RWPE2 (cell line): ENCODE measurements around the gene EXD3.
A peak's percentile ranks its signal among the peaks of the same experiment; 100 is the strongest.

ENCODE experiments used
- ATAC-seq: fragments of 200-7000 bp; cut with Tn5 transposase; 3 replicates; pipeline ENCODE4 v1.9.1; 2021; ENCODE audit warnings: low read depth
- DNase-seq: peaks from one replicate; pipeline ENCODE4 v3.0.0-alpha.2; 2020; ENCODE audit warnings: low spot score
- H3K27ac ChIP-seq: fragments of 450-650 bp; 2 replicates; pipeline ENCODE4 v1.5.1; 2017; ENCODE audit warnings: mild to moderate bottlenecking; ENCODE audit not compliant: poor library complexity, severe bottlenecking
- H3K27me3 ChIP-seq: fragments of 250-450 bp; sonication (Bioruptor Pico); 2 replicates; pipeline ENCODE4 v1.5.1; 2021; ENCODE audit warnings: mild to moderate bottlenecking, moderate library complexity; ENCODE audit not compliant: insufficient read depth, poor library complexity, severe bottlenecking
- H3K36me3 ChIP-seq: fragments of 250-450 bp; sonication (Bioruptor Pico); 2 replicates; pipeline ENCODE4 v1.5.1; 2020; ENCODE audit warnings: low read depth, mild to moderate bottlenecking, moderate library complexity
- H3K4me1 ChIP-seq: fragments of 250-450 bp; sonication (Bioruptor Pico); 2 replicates; pipeline ENCODE4 v1.5.1; 2021; ENCODE audit warnings: mild to moderate bottlenecking, moderate library complexity; ENCODE audit not compliant: insufficient read depth, poor library complexity, severe bottlenecking
- H3K4me3 ChIP-seq: fragments of 250-450 bp; sonication (Bioruptor Pico); 2 replicates; pipeline ENCODE4 v1.5.1; 2021; ENCODE audit warnings: mild to moderate bottlenecking, moderate library complexity; ENCODE audit not compliant: severe bottlenecking
- H3K9me3 ChIP-seq: fragments of 250-450 bp; sonication (Bioruptor Pico); 2 replicates; pipeline ENCODE4 v1.5.1; 2021; ENCODE audit warnings: mild to moderate bottlenecking, moderate library complexity; ENCODE audit not compliant: severe bottlenecking
- TF ChIP-seq, protein P1 (sequence below): fragments of 450-650 bp; IDR thresholded peaks from one replicate; pipeline ENCODE4 v1.5.1; 2017; ENCODE audit warnings: mild to moderate bottlenecking, moderate library complexity; ENCODE audit not compliant: poor library complexity, severe bottlenecking

The EXD3 gene

DNA sequence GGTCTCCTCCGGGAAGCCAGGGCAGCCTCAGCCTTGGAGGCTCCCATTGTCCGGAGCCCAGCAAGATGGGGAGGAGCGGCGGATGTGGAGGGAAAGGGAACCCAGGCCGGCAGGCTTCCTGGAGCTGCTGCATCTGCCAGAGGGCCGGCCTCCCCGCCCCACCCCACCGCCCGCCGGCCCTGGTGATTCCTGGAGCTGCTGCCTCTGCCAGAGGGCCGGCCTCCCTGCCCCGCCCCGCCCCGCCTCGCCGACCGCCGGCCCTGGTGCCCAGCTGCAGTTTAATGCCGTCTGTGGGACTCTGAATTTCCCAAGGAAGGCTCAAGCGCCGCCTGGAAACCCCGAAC lies 31.6 kb downstream of the EXD3 start:
- Histone ChIP-seq H3K27ac (no peak overlapping the region), H3K27me3 (no peaks in the 10 kb centered on the region), H3K4me3 (no peak overlapping the region), H3K36me3 (no peaks in the 10 kb centered on the region), H3K9me3 (no peaks in the 10 kb centered on the region), H3K4me1 (no peaks in the 10 kb centered on the region)
- ATAC-seq (no peak), DNase-seq (no peak)
- TF ChIP-seq, protein P1, sequence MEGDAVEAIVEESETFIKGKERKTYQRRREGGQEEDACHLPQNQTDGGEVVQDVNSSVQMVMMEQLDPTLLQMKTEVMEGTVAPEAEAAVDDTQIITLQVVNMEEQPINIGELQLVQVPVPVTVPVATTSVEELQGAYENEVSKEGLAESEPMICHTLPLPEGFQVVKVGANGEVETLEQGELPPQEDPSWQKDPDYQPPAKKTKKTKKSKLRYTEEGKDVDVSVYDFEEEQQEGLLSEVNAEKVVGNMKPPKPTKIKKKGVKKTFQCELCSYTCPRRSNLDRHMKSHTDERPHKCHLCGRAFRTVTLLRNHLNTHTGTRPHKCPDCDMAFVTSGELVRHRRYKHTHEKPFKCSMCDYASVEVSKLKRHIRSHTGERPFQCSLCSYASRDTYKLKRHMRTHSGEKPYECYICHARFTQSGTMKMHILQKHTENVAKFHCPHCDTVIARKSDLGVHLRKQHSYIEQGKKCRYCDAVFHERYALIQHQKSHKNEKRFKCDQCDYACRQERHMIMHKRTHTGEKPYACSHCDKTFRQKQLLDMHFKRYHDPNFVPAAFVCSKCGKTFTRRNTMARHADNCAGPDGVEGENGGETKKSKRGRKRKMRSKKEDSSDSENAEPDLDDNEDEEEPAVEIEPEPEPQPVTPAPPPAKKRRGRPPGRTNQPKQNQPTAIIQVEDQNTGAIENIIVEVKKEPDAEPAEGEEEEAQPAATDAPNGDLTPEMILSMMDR = no peak

DNA sequence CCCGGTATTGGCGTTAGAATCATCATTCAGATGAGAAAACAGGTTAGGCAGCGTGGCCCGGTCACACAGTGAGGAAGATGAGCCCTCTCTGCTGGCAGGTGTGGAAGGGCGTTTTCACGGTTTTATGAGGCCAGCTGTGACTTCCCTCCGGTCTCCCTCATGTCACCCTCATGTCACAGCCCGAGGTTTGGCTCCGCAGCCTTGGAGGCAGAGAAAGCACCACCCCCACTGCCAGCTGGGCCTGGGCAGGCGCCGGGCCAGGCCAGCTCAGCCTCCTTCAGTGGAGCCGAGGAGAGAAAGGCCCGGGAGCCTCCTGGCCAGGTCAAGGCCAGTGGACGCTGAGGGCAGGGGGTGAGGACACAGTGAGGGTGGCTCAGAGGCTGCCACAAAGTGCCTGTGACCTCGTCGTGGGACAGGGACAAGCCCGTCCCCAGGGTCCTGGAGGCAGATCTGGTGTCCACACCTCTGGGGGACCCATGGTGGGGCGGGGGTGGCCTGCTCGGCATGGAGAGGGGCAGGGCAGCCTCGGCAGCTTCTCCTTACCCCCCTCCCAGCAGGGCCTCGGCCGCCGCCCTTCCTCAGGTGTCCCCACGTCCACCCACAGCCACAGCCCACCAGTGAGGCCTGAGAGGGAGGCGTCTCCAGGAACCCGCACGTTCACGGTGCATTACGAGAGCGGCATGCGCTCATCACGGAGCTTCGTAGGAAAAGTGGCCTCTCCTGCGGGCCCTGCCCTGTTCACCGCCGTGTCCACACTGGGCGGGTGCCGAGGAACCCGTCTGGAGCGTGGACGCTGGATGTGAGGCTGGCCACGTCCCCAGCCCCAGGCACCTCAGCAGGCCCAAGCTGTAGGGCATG lies 32.2 kb downstream of the EXD3 start:
- Histone ChIP-seq H3K27ac (no peak overlapping the region), H3K4me3 (no peak overlapping the region), H3K4me1 (no peaks in the 10 kb centered on the region), H3K9me3 (no peaks in the 10 kb centered on the region), H3K36me3 (no peaks in the 10 kb centered on the region), H3K27me3 (no peaks in the 10 kb centered on the region)
- ATAC-seq = no peak; the same call in 2 of the 3 replicates
- TF ChIP-seq, protein P1 = no peak
- no peak for DNase-seq

GRCh38 chr9:137389428-137389746 lies 33.6 kb downstream of the EXD3 start:
- Histone ChIP-seq H3K36me3 (no peaks in the 10 kb centered on the region), H3K4me1 (no peaks in the 10 kb centered on the region), H3K9me3 (no peaks in the 10 kb centered on the region), H3K27ac (no peak overlapping the region), H3K27me3 (no peaks in the 10 kb centered on the region), H3K4me3 (no peak overlapping the region)
- DNase-seq = no peak
- no peak for ATAC-seq
- TF ChIP-seq, protein P1 = no peak

GRCh38 chr9:137388589-137389427 lies 34.2 kb downstream of the EXD3 start:
- Histone ChIP-seq H3K36me3 (no peaks in the 10 kb centered on the region), H3K27ac (no peak overlapping the region), H3K9me3 (no peaks in the 10 kb centered on the region), H3K27me3 (no peaks in the 10 kb centered on the region), H3K4me3 (no peak overlapping the region), H3K4me1 (no peaks in the 10 kb centered on the region)
- DNase-seq (peak; percentile 67), ATAC-seq (no peak)
- TF ChIP-seq, protein P1 = no peak
